Mucosa of rectum (tissue), 2 donors: ENCODE measurements around the gene IFT52.
A peak's percentile ranks its signal among the peaks of the same experiment; 100 is the strongest.

Source experiments
- H3K27ac ChIP-seq, 2 donors: one replicate each; pipeline ENCODE4 v1.7.0; 2013; ENCODE audit warnings: inconsistent platforms in 2 of 2, low read depth in 2 of 2, low read length in 2 of 2
- H3K27me3 ChIP-seq, 2 donors: one replicate each; pipeline ENCODE4 v1.7.0; 2013; ENCODE audit warnings: low read length in 2 of 2; ENCODE audit not compliant: control insufficient read depth in 2 of 2, insufficient read depth in 2 of 2
- H3K36me3 ChIP-seq, 2 donors: one replicate each; pipeline ENCODE4 v1.7.0; 2013; ENCODE audit warnings: low read length in 2 of 2; ENCODE audit not compliant: control insufficient read depth in 2 of 2, insufficient read depth in 2 of 2
- H3K4me1 ChIP-seq, 2 donors: one replicate each; pipeline ENCODE4 v1.7.0; 2013; ENCODE audit warnings: low read length in 2 of 2, mild to moderate bottlenecking in 1 of 2; ENCODE audit not compliant: control insufficient read depth in 2 of 2, insufficient read depth in 2 of 2
- H3K4me3 ChIP-seq, 2 donors: one replicate each; pipeline ENCODE4 v1.7.0; 2013; ENCODE audit warnings: low read length in 2 of 2
- H3K9ac ChIP-seq, 2 donors: one replicate each; pipeline ENCODE4 v1.7.0; 2013; ENCODE audit warnings: low read length in 2 of 2, low read depth in 1 of 2, mild to moderate bottlenecking in 1 of 2
- H3K9me3 ChIP-seq, 2 donors: one replicate each; pipeline ENCODE4 v1.7.0; 2013; ENCODE audit warnings: low read length in 2 of 2; ENCODE audit not compliant: control insufficient read depth in 2 of 2
- donor health status: healthy.
- donor health status: Normal muscosa, but diverticular disease.

IFT52 gene

DNA sequence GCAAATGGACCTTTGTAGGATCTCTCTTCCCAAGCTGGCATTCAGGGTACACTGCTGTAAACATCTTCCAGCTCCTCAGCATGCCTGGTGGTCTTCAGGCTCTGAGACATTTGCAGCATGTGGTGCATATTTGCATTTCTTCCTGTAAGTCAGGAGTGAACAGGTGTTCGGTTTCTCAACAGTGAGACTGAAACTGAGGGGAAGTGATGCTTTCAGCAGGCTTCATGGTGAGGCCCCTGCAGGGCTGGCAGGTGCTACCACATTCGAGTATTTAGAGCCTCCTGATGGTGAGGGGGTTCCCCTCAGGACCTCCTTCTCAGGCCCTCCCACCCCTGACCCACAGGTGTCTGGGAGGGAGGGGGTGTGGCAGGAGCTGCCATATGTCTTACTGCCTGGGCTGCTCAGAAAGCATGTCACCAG lies 91.3 kb downstream of the IFT52 start:
- H3K4me3 ChIP-seq, result peak overlapping the region in 1 of 2 donors; percentile 31
- H3K27me3 ChIP-seq, result no peaks in the 10 kb centered on the region
- peak overlapping the region; percentile 61 to 83 for H3K27ac ChIP-seq
- peak overlapping the region in 1 of 2 donors; percentile 32 for H3K9ac ChIP-seq
- no peaks in the 10 kb centered on the region for H3K36me3 ChIP-seq
- no peaks in the 10 kb centered on the region for H3K9me3 ChIP-seq
- no peaks in the 10 kb centered on the region for H3K4me1 ChIP-seq

DNA sequence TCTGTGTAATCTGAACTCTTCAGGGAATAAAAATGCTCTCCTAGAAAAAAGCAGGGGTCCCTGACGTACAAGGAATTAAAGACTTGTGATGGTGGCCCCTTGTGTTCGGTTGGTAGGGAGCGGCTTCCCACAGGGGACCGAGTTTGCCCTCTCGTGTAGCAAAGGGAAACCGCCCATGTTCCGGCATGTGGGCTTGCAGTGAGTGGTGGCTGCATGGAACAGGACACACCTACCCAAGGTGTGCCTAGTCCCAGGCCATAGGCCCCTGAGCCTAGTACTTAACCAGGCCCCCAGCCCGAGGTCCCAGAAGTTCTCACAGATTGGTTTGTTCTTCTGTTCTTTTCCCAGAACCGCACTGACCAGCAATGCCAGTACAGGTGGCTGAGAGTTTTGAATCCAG lies 91.7 kb downstream of the IFT52 start:
- Histone ChIP-seq H3K4me3 (no peak overlapping the region), H3K27ac (peak overlapping the region; percentile 44 to 67), H3K36me3 (no peaks in the 10 kb centered on the region), H3K9me3 (no peaks in the 10 kb centered on the region), H3K9ac (no peak overlapping the region), H3K4me1 (no peaks in the 10 kb centered on the region), H3K27me3 (no peaks in the 10 kb centered on the region)

DNA sequence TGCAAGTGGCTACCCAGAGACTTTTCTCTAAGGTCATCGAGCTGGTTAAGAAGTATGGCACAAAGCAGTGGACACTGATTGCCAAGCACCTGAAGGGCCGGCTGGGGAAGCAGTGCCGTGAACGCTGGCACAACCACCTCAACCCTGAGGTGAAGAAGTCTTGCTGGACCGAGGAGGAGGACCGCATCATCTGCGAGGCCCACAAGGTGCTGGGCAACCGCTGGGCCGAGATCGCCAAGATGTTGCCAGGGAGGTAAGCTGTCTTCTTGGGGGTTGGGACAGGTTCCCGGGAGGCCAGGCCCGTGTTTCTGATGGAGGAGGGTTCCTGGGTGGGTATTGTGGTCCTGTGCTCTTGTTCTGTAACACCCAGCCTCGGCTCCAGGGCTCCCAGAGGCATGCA lies 96.1 kb downstream of the IFT52 start:
- Histone ChIP-seq H3K9me3 (no peaks in the 10 kb centered on the region), H3K27ac (no peak overlapping the region), H3K4me3 (no peak overlapping the region), H3K4me1 (no peaks in the 10 kb centered on the region), H3K36me3 (no peaks in the 10 kb centered on the region), H3K9ac (no peak overlapping the region), H3K27me3 (no peaks in the 10 kb centered on the region)

DNA sequence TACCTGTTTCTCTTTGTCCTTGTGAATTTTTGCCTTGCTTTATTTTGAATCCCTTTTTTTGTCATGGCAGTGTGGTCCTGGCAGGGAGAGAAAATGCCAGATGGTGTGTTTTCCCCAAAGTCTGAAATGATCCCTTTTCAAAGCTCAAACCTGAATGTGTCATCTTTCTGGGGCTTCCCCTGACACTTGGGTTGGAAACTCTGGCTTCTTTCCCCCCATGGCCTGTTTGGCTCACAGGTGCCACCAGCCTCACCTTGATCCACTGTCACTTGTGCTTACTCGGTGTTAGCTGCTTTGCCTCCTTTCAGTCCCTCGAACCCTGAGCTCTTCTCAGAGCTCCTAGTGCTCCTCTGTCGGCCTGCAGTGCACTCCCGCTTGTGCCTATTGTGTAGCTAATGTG lies 98.4 kb downstream of the IFT52 start:
- Histone ChIP-seq H3K9me3 (no peaks in the 10 kb centered on the region), H3K9ac (no peak overlapping the region), H3K4me3 (no peak overlapping the region), H3K27ac (no peak overlapping the region), H3K4me1 (no peaks in the 10 kb centered on the region), H3K27me3 (no peaks in the 10 kb centered on the region), H3K36me3 (no peaks in the 10 kb centered on the region)

DNA sequence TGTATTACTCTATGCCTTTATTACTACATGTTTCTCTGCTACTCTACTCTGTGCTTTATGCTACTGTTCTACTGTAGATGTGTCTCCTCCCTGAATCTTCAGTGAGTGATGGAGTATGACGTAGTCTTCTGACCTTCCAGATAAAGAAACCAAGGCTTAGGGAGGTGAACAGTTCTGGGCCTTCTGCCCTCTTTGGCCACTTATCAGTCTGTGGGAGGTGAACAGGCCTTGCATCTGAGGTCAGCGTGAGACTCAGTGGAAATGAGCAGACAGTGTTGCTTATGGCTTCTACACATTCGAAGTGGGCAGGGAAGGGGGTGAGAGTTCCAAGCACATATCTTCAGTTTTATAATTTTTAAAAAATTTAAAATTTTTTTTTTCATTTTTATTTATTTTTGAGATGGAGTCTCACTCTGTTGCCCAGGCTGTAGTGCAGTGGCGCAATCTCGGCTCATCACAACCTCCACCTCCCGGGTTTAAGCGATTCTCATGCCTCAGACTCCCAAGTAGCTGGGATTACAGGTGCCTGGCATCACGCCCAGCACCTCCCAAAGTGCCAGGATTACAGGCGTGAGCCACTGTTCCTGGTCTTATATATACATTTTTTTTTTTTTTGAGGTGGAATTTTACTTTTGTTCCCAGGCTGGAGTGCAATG lies 100.3 kb downstream of the IFT52 start:
- no peak overlapping the region for H3K27ac ChIP-seq
- H3K4me1 ChIP-seq, result no peaks in the 10 kb centered on the region
- no peaks in the 10 kb centered on the region for H3K27me3 ChIP-seq
- no peaks in the 10 kb centered on the region for H3K36me3 ChIP-seq
- no peak overlapping the region for H3K4me3 ChIP-seq
- H3K9ac ChIP-seq, result no peak overlapping the region
- no peaks in the 10 kb centered on the region for H3K9me3 ChIP-seq

DNA sequence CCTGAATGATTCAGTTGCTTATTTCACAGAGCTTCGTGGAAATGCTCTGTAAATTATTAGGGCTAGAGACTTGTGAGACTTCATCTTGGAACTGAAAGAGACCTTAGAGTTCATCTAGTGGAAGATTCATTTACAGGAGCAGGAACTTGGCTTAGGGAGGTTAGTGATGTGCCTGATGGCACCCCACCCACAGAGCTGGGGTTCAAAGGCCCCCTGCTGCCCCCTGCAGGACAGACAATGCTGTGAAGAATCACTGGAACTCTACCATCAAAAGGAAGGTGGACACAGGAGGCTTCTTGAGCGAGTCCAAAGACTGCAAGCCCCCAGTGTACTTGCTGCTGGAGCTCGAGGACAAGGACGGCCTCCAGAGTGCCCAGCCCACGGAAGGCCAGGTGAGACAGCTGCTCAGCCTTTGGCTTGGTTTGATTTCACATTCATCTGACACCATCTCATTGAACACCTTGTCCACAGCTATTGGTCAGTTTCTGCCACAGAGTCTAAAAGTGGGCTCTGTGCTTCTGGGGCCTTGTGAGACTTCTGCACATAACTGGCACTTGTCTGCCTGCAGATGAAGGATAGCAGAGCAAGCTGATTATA lies 101.3 kb downstream of the IFT52 start:
- Histone ChIP-seq H3K36me3 (no peaks in the 10 kb centered on the region), H3K27me3 (no peaks in the 10 kb centered on the region), H3K27ac (no peak overlapping the region), H3K4me3 (no peak overlapping the region), H3K9me3 (no peaks in the 10 kb centered on the region), H3K4me1 (no peaks in the 10 kb centered on the region), H3K9ac (no peak overlapping the region)

DNA sequence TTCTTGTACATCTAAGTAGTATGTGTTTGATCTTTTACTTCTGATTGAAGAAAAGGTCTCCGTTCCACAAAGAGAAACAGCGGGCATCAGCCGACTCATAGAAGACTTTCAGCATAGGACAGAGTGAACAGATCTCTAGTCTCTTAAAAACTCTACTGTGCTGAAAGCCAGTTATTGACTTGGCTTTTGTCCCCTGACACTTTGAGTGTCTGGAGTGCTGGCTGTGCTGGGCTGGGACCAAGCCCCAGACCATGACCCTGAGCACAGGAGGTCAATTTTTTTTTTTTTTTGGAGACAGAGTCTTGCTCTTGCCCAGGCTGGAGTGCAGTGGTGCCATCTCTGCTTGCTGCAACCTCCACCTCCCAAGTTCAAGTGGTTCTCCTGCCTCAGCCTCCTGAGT lies 104.0 kb downstream of the IFT52 start:
- Histone ChIP-seq H3K4me1 (no peaks in the 10 kb centered on the region), H3K27me3 (no peaks in the 10 kb centered on the region), H3K9ac (no peak overlapping the region), H3K27ac (no peak overlapping the region), H3K4me3 (no peak overlapping the region), H3K9me3 (no peaks in the 10 kb centered on the region), H3K36me3 (no peaks in the 10 kb centered on the region)

DNA sequence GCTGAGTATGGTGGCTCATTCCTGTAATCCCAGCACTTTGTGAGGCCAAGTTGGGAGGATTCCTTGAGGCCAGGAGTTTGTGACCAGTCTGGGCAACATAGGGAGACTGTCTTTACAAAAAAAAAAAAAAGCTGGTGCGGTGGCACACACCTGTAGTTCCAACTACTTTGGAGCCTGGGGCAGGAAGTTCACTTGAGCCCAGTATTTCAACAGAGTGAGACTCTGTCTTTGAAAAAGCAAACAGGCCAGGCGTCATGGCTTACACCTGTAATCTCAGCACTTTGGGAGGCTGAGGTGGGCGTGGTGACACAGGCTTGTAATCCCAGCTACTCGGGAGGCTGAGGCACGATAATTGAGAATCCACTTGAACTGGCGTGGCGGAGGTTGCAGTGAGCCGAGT lies 104.8 kb downstream of the IFT52 start:
- H3K4me3 ChIP-seq, result no peak overlapping the region
- H3K4me1 ChIP-seq, result no peaks in the 10 kb centered on the region
- H3K36me3 ChIP-seq, result no peaks in the 10 kb centered on the region
- no peaks in the 10 kb centered on the region for H3K9me3 ChIP-seq
- no peaks in the 10 kb centered on the region for H3K27me3 ChIP-seq
- H3K27ac ChIP-seq, result no peak overlapping the region
- H3K9ac ChIP-seq, result no peak overlapping the region
